Measurements from ENCODE around the gene CERS1.

CERS1 gene

DNA sequence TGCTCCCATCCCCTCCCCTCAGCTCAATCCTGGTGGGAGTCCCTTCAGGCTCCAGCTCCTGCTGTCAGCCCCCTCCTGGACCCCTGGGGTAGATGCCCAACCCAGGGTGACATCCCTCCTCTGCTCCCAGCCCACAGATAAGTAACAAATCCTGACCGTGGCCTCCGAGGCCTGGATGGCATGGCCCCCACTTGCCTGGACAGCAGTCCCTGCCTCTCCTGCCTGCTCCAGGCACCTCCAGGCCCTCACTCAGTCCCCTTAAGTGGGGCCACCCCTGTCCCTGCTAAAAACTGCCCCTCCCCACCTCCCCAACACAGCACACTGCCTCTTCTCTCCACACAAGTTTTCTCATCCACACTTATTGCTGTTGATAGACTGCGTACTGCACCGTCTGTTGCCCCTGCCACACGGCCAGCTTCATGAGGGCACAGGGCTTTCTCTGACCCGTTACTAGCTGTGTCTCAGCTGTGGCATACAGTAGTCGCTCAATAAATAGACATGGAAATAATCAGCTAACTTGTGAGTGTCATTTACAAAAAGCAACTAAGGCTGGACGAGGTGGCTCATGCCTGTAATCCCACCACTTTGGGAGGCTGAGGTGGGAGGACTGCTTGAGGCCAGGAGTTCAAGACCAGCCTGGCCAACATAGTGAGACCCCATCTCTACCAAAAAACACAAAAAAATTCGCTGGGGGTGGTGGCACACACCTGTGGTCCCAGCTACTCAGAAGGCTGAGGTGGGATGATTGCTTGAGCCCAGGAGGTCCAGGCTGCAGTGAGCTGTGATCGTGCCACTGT lies 5.8 kb downstream of the CERS1 start:
- ATAC-seq, result no peak
- no peak for TF ChIP-seq ZFP3 (CRISPR knock-in tag; IDR thresholded peaks at IDR 0.05)
- TF ChIP-seq ARNTL (CRISPR knock-in tag; IDR thresholded peaks at IDR 0.05; ENCODE audit: borderline replicate concordance, low read depth), result no peak
- TF ChIP-seq BACH2 (CRISPR knock-in tag; IDR thresholded peaks at IDR 0.05; ENCODE audit: borderline replicate concordance), result no peak
- TF ChIP-seq ZNF70 (CRISPR knock-in tag; IDR thresholded peaks at IDR 0.05), result no peak
- TF ChIP-seq CSRNP3 (CRISPR knock-in tag; IDR thresholded peaks at IDR 0.05), result no peak
- TF ChIP-seq TSHZ2 (CRISPR knock-in tag; IDR thresholded peaks at IDR 0.05), result no peak
- TF ChIP-seq ZNF8 (CRISPR knock-in tag; IDR thresholded peaks at IDR 0.05), result no peak
- no peak for TF ChIP-seq ISL1 (CRISPR knock-in tag; IDR thresholded peaks at IDR 0.05)
- no peak for TF ChIP-seq CREB5 (CRISPR knock-in tag; IDR thresholded peaks at IDR 0.05; ENCODE audit: low read depth)
- no peak for TF ChIP-seq RARB (CRISPR knock-in tag; IDR thresholded peaks at IDR 0.05)
- TF ChIP-seq TCF4 (CRISPR knock-in tag; IDR thresholded peaks at IDR 0.05; ENCODE audit: borderline replicate concordance), result no peak
- no peak for TF ChIP-seq POU6F1 (CRISPR knock-in tag; IDR thresholded peaks at IDR 0.05; ENCODE audit: borderline replicate concordance, low read depth)
- TF ChIP-seq ZFP30 (CRISPR knock-in tag; IDR thresholded peaks at IDR 0.05), result no peak
- TF ChIP-seq OSR1 (CRISPR knock-in tag; IDR thresholded peaks at IDR 0.05), result no peak
- TF ChIP-seq ZC3H10 (CRISPR knock-in tag; IDR thresholded peaks at IDR 0.05), result no peak
- TF ChIP-seq PATZ1 (CRISPR knock-in tag; IDR thresholded peaks at IDR 0.05; ENCODE audit: borderline replicate concordance), result no peak

GRCh38 chr19:18886972-18887371 lies 9.0 kb downstream of the CERS1 start:
- TF ChIP-seq ZNF8 (CRISPR knock-in tag; IDR thresholded peaks at IDR 0.05), result no peak
- TF ChIP-seq RARB (CRISPR knock-in tag; IDR thresholded peaks at IDR 0.05), result no peak
- no peak for TF ChIP-seq ARNTL (CRISPR knock-in tag; IDR thresholded peaks at IDR 0.05; ENCODE audit: borderline replicate concordance, low read depth)
- no peak for TF ChIP-seq PPARA (CRISPR knock-in tag; IDR thresholded peaks at IDR 0.05; ENCODE audit: borderline replicate concordance)
- no peak for TF ChIP-seq PATZ1 (CRISPR knock-in tag; IDR thresholded peaks at IDR 0.05; ENCODE audit: borderline replicate concordance)
- no peak for TF ChIP-seq ZFP30 (CRISPR knock-in tag; IDR thresholded peaks at IDR 0.05)
- TF ChIP-seq GLIS3 (CRISPR knock-in tag; IDR thresholded peaks at IDR 0.05), result no peak
- no peak for TF ChIP-seq CSDC2 (CRISPR knock-in tag; IDR thresholded peaks at IDR 0.05)
- TF ChIP-seq TOX (CRISPR knock-in tag; IDR thresholded peaks at IDR 0.05; ENCODE audit: borderline replicate concordance), result no peak
- TF ChIP-seq OSR1 (CRISPR knock-in tag; IDR thresholded peaks at IDR 0.05), result no peak
- TF ChIP-seq ESRRG (CRISPR knock-in tag; IDR thresholded peaks at IDR 0.05), result no peak
- no peak for TF ChIP-seq BACH2 (CRISPR knock-in tag; IDR thresholded peaks at IDR 0.05; ENCODE audit: borderline replicate concordance)
- TF ChIP-seq ISL1 (CRISPR knock-in tag; IDR thresholded peaks at IDR 0.05), result no peak
- TF ChIP-seq POU6F1 (CRISPR knock-in tag; IDR thresholded peaks at IDR 0.05; ENCODE audit: borderline replicate concordance, low read depth), result no peak
- ATAC-seq, result no peak
